GM12878 (cell line): Measurements from ENCODE around the gene P3H3. TPM values are rescaled to one million over a fixed set of nuclear protein-coding genes. Genes with fewer than 3 reads are reported as not detected.

Experiments
- ATAC-seq: fragments of 200-7000 bp; cut with Tn5 transposase; 3 replicates; pipeline ENCODE4 v1.9.1; 2020; ENCODE audit warnings: mild to moderate bottlenecking, moderate library complexity
- BruUV-seq: library from RNA; stranded (reverse); fragments of 400-500 nt; replicated peaks from 2 replicates; lab custom pipeline; 2021; lab: Mats Ljungman, UMichigan
- CTCF ChIA-PET: fragments of 300-600 bp; sonication (Branson Sonifier 250); formaldehyde crosslinking; extraction: SDS; loops from one replicate; lab custom pipeline; 2021; ENCODE audit warnings: inconsistent platforms; lab: Yijun Ruan, JAX
- POLR2A ChIA-PET: fragments of 350-600 bp; formaldehyde crosslinking; extraction: SDS; loops from one replicate; lab custom pipeline; 2021; ENCODE audit warnings: inconsistent platforms; lab: Charles Lee
- RAD21 ChIA-PET: fragments of 300-600 bp; sonication (Branson Sonifier 250); formaldehyde crosslinking; loops from one replicate; lab custom pipeline; 2023; ENCODE audit warnings: antibody characterized with exemption; ENCODE audit not compliant: unreplicated experiment; lab: Charles Lee
- SMC1A ChIA-PET: fragments of 300-600 bp; sonication (Branson Sonifier 250); formaldehyde crosslinking; loops from one replicate; lab custom pipeline; 2023; ENCODE audit not compliant: unreplicated experiment, uncharacterized antibody; lab: Charles Lee
- DNase-seq: peaks from one replicate; pipeline ENCODE4 v3.0.0-alpha.2; 2011; ENCODE audit warnings: low read depth, low spot score
- FAIRE-seq: peaks from 3 replicates; lab custom pipeline; 2011; peaks lifted over from hg19 to GRCh38; lab: Jason Lieb, UNC
- H2AFZ ChIP-seq: 2 replicates; pipeline ENCODE4 v1.6.0; 2011; ENCODE audit warnings: low read depth, low read length, control low read depth; ENCODE audit not compliant: control insufficient read depth
- H3K27ac ChIP-seq: 2 replicates; pipeline ENCODE4 v1.5.1; 2011; ENCODE audit warnings: control low read depth; ENCODE audit not compliant: control insufficient read depth, insufficient read depth
- H3K27me3 ChIP-seq, 2 experiments: replicated peaks in 1 of 2; 2 replicates each; pipeline versions ENCODE4 v1.6.0 to v1.6.1; 2011; ENCODE audit warnings: low read length in 1 of 2; ENCODE audit not compliant: control insufficient read depth in 2 of 2, insufficient read depth in 2 of 2
- H3K36me3 ChIP-seq, 2 experiments: 2 replicates each; pipeline ENCODE4 v1.5.1; 2011; ENCODE audit warnings: low read length in 1 of 2; ENCODE audit not compliant: control insufficient read depth in 2 of 2, insufficient read depth in 2 of 2
- H3K4me1 ChIP-seq: 2 replicates; pipeline ENCODE4 v1.6.1; 2011; ENCODE audit warnings: mild to moderate bottlenecking, low read length, moderate library complexity, mixed read lengths; ENCODE audit not compliant: control insufficient read depth, insufficient read depth
- H3K4me2 ChIP-seq: 2 replicates; pipeline ENCODE4 v1.6.0; 2011; ENCODE audit warnings: control low read depth; ENCODE audit not compliant: control insufficient read depth, insufficient read depth
- H3K4me3 ChIP-seq: fragments of 200-600 bp; sonication (generic); 2 replicates; pipeline ENCODE4 v1.5.1; 2016
- H3K79me2 ChIP-seq: 2 replicates; pipeline ENCODE4 v1.6.0; 2011; ENCODE audit warnings: low read length; ENCODE audit not compliant: control insufficient read depth, insufficient read depth
- H3K9ac ChIP-seq: 2 replicates; pipeline ENCODE4 v1.8.0; 2011; ENCODE audit warnings: low read length, control low read depth, mixed read lengths; ENCODE audit not compliant: control insufficient read depth, insufficient read depth
- H3K9me3 ChIP-seq: replicated peaks from 3 replicates; pipeline ENCODE4 v1.5.1; 2011; ENCODE audit warnings: mild to moderate bottlenecking, low read length; ENCODE audit not compliant: control insufficient read depth, insufficient read depth
- H4K20me1 ChIP-seq: 2 replicates; pipeline ENCODE4 v1.6.0; 2011; ENCODE audit not compliant: control insufficient read depth, insufficient read depth
- ATF2 ChIP-seq: IDR thresholded peaks from 2 replicates; pipeline ENCODE4 v1.6.1; 2012; ENCODE audit warnings: low read length, inconsistent platforms
- DPF2 ChIP-seq: fragments of 450-650 bp; IDR thresholded peaks from 2 replicates; pipeline ENCODE4 v1.6.1; 2017; ENCODE audit warnings: mild to moderate bottlenecking
- GABPA ChIP-seq: IDR thresholded peaks from 2 replicates; pipeline ENCODE4 v1.6.1; 2014; ENCODE audit warnings: antibody characterized with exemption, low read depth, mild to moderate bottlenecking, inconsistent platforms
- KDM1A ChIP-seq: fragments of 200-600 bp; sonication (generic); IDR thresholded peaks from 2 replicates; pipeline ENCODE4 v1.6.1; 2016; ENCODE audit warnings: borderline replicate concordance
- KLF5 ChIP-seq: fragments of 450-650 bp; IDR thresholded peaks from 2 replicates; pipeline ENCODE4 v1.6.1; 2014; ENCODE audit warnings: mild to moderate bottlenecking; ENCODE audit not compliant: partially characterized antibody
- MAX ChIP-seq: IDR thresholded peaks from 2 replicates; pipeline ENCODE4 v1.6.1; 2012; ENCODE audit warnings: low read depth, low read length, improper control_type of control experiment
- PML ChIP-seq: IDR thresholded peaks from 2 replicates; pipeline ENCODE4 v1.6.1; 2012; ENCODE audit warnings: low read length, inconsistent platforms
- RCOR1 ChIP-seq: conservative IDR thresholded peaks from 2 replicates; pipeline ENCODE4 v1.6.1; 2012; ENCODE audit warnings: low read depth, low read length, improper control_type of control experiment
- RFX5 ChIP-seq: IDR thresholded peaks from 2 replicates; pipeline ENCODE4 v1.6.1; 2011; ENCODE audit warnings: low read depth, low read length, improper control_type of control experiment
- SMARCA5 ChIP-seq: fragments of 450-650 bp; IDR thresholded peaks from 2 replicates; pipeline ENCODE4 v1.6.1; 2017; ENCODE audit warnings: mild to moderate bottlenecking
- SPI1 ChIP-seq: IDR thresholded peaks from 2 replicates; pipeline ENCODE4 v1.6.1; 2011; ENCODE audit warnings: low read depth, mild to moderate bottlenecking, low read length, moderate library complexity, borderline replicate concordance; ENCODE audit not compliant: insufficient read depth
- ZZZ3 ChIP-seq: IDR thresholded peaks from 2 replicates; pipeline ENCODE4 v1.6.1; 2011; ENCODE audit warnings: low read depth; ENCODE audit not compliant: control insufficient read depth, insufficient read length
- WGBS: methylation state at CpG from one replicate; pipeline ENCODE4 v1.1.6; 2016; ENCODE audit warnings: low lambda C conversion rate; ENCODE audit not compliant: insufficient replicate concordance, insufficient coverage; ENCODE audit errors: missing lambda C conversion rate; 5-methylcytosine and 5-hydroxymethylcytosine counted together
- in situ Hi-C: fragments of 300-500 bp; cut with MboI; formaldehyde crosslinking; loops from 9 replicates; pipeline ENCODE4 v1.14.3; 2018; ENCODE audit warnings: mixed read lengths
- intact Hi-C: fragments of 100-400 bp; cut with micrococcal nuclease; formaldehyde crosslinking; loops from one replicate; pipeline ENCODE4 v1.14.2; 2022; ENCODE audit not compliant: unreplicated experiment
- polyA plus RNA-seq, 11 experiments: library from polyadenylated mRNA; depleted of rRNA in 4 of 11; unstranded in 6 of 11; stranded (reverse) in 5 of 11; fragments of >200 nt; fragmentation: Nextera tagmentation in 4 of 11; fragmentation: Illumina TruSeq in 1 of 11; extraction: Ambion mirVana in 4 of 11; extraction: Trizol in 1 of 11; gene quantifications; 1 replicate in 1 of 11; 2 replicates in 10 of 11; pipeline versions ENCODE4 v1.2.1 to v1.2.3, GENCODE V29; 2011 to 2016; ENCODE audit warnings: inconsistent platforms in 2 of 11, missing spikeins in 2 of 11, low read depth in 1 of 11
- total RNA-seq, 4 experiments: library from RNA; depleted of rRNA in 3 of 4; stranded (reverse); fragments of >200 nt in 3 of 4; fragmentation: Illumina TruSeq in 1 of 4; extraction: Trizol in 1 of 4; gene quantifications; 2 replicates each; pipeline versions ENCODE4 v1.2.1 to v1.2.3, GENCODE V29; 2013 to 2021

Gene P3H3
- total and polyA plus RNA-seq, 10 of the 15 experiments (the other 5 are each of a cell fraction or from before 2014, with no cell fraction given): 0.03 to 0.21 (median 0.05) TPM; not detected in 7

- FAIRE-seq: no peak
- Histone ChIP-seq H3K79me2 (no peaks in the 10 kb centered on the region), H3K27ac (no peak overlapping the region), H3K9me3 (no peaks in the 10 kb centered on the region), H3K4me2 (no peak overlapping the region), H4K20me1 (no peaks in the 10 kb centered on the region), H3K27me3 (peaks cover 0 to 2% of the 10 kb centered on the region in 2 experiments; a peak in 3 of 4 replicates), H3K9ac (no peak overlapping the region), H2AFZ (no peak overlapping the region), H3K4me1 (0 out of 2 replicates have a peak, but pooled peaks cover 4% of the 10 kb centered on the region), H3K4me3 (no peak overlapping the region), H3K36me3 (no peaks in the 10 kb centered on the region)
- no peak for ATAC-seq
- ChIA-PET SMC1A (interaction anchor here (0.7 to 1.9 kb wide), 6 partner anchors 19 to 103 kb away, joined by 3 to 5 read pairs (median 4); partner anchors contain the start of gene COPS7A), RAD21 (interaction anchor here (0.8 to 1.6 kb wide), 3 partner anchors 21 to 61 kb away, joined by 3 to 6 read pairs (median 4); partner anchors contain the start of gene MLF2), CTCF (interaction anchor here (1.2 to 2.8 kb wide), 3 partner anchors 11 to 89 kb away, joined by 3 to 12 read pairs (median 11); partner anchors contain the start of gene COPS7A), POLR2A (interaction anchor here (0.7 to 1.3 kb wide), 4 partner anchors 20 to 127 kb away, joined by 3 to 4 read pairs (median 3); no protein-coding TSS in a partner anchor)
- intact Hi-C loops: no loop called here
- WGBS: 0% methylated on average over 4 of the region's 4 CpGs
- TF ChIP-seq ATF2: no peak
- peak; percentile 55; the same call in 1 of the 2 replicates for TF ChIP-seq SPI1
- no TSS peak for BruUV-seq
- in situ Hi-C loops: no loop called here
- no peak for DNase-seq
Observed at GRCh38 chr12:6813363-6813762, 14.8 kb upstream of the P3H3 start.

GRCh38 chr12:6816598-6816997 lies 11.6 kb upstream of the P3H3 start:
- no peaks in the 10 kb centered on the region for H3K9me3 ChIP-seq
- RAD21 ChIA-PET: interaction anchor here (0.8 kb wide), 1 partner anchor 63 kb away, joined by 3 read pairs; the partner anchor contains the start of gene MLF2
- no peak overlapping the region for H2AFZ ChIP-seq
- no TSS peak for BruUV-seq
- intact Hi-C loops: no loop called here
- ATAC-seq: no peak
- SMC1A ChIA-PET: no interaction called here
- H3K4me1 ChIP-seq: peaks cover 4% of the 10 kb centered on the region; the same call in 1 of the 2 replicates
- WGBS: 2% methylated on average over 3 of the region's 3 CpGs
- H3K36me3 ChIP-seq: no peaks in the 10 kb centered on the region
- DNase-seq: no peak
- no peaks in the 10 kb centered on the region for H4K20me1 ChIP-seq
- H3K79me2 ChIP-seq: no peaks in the 10 kb centered on the region
- no peak overlapping the region for H3K4me2 ChIP-seq
- FAIRE-seq: no peak
- in situ Hi-C loops: no loop called here
- CTCF ChIA-PET: interaction anchor here (0.8 kb wide), 1 partner anchor 8 kb away, joined by 3 read pairs; no protein-coding TSS in a partner anchor
- H3K27ac ChIP-seq: no peak overlapping the region
- POLR2A ChIA-PET: interaction anchor here (0.6 to 0.9 kb wide), 2 partner anchors 19 to 36 kb away, joined by 3 to 4 read pairs; no protein-coding TSS in a partner anchor
- no peak overlapping the region for H3K4me3 ChIP-seq
- no peak overlapping the region for H3K9ac ChIP-seq
- peaks cover 2 to 4% of the 10 kb centered on the region in 2 experiments; a peak in 3 of 4 replicates for H3K27me3 ChIP-seq
- TF ChIP-seq ZZZ3 (no peak), PML (no peak), GABPA (no peak), KLF5 (no peak), KDM1A (no peak), RFX5 (no peak), MAX (no peak), ATF2 (no peak), SMARCA5 (no peak), DPF2 (no peak), RCOR1 (no peak)
